ENCODE data around the gene STAG3. TPM values are rescaled to one million over a fixed set of nuclear protein-coding genes. Genes with fewer than 3 reads are reported as not detected.

STAG3 gene
- total and polyA plus RNA-seq, 2 of the 8 experiments (the other 6 are each of a cell fraction or from before 2014, with no cell fraction given) = 1.3 to 3.3 TPM

DNA sequence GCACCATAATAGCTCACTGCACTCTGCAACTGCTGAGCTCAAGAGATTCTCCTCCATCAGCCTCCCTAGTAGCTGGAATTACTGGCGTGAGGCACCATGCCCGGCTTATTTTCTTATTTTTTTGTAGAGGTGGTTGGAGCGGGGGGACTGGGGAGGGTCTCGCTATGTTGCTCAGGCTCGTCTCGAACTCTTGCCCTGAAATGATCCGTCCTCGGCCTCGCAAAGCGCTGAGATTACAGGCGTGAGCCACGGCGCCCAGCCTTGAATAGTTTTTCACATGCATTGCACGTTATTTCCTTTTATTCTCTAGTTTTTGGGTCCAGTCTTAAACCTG is 29.5 kb upstream of the STAG3 start:
- Histone ChIP-seq H3K9ac (replicated peaks in 1 of 4; ENCODE audit: extremely low read depth in 1 of 4, low read depth in 3 of 4, low read length in 3 of 4) (peak overlapping the region in 1 of 4 experiments; percentile 16; a peak in 1 of 7 replicates), H3K27ac (ENCODE audit: low read depth, low read length) (no peak overlapping the region), H3K79me2 (ENCODE audit: control insufficient read depth in 1 of 2, insufficient read depth in 2 of 2, low read length in 2 of 2) (peaks cover 0 to 12% of the 10 kb centered on the region in 2 experiments; a peak in 2 of 4 replicates), H3K56ac (replicated peaks; ENCODE audit: insufficient read length, low read depth, low read length) (peak overlapping the region; percentile 8), H2BK5ac (ENCODE audit: low read depth, low read length) (no peak overlapping the region), H3K23ac (ENCODE audit: insufficient read length) (no peak overlapping the region), H3K18ac (ENCODE audit: extremely low read depth, low read length) (no peak overlapping the region), H2BK12ac (ENCODE audit: low read depth, low read length) (no peak overlapping the region), H4K91ac (replicated peaks; ENCODE audit: insufficient read length, low read length) (no peak overlapping the region), H2BK20ac (ENCODE audit: low read length) (no peak overlapping the region), H3K4ac (replicated peaks; ENCODE audit: insufficient read length, low read depth, low read length) (no peak overlapping the region), H2BK120ac (replicated peaks; ENCODE audit: low read depth, low read length) (no peak overlapping the region), H2AK5ac (ENCODE audit: low read depth, low read length) (no peak overlapping the region), H3K27me3 (replicated peaks in 1 of 4; ENCODE audit: control insufficient read depth in 3 of 4, extremely low read depth in 1 of 4, insufficient read depth in 3 of 4, low read length in 3 of 4) (no peaks in the 10 kb centered on the region), H4K8ac (ENCODE audit: extremely low read depth, insufficient read depth, low read length) (0 out of 2 replicates have a peak overlapping the region, but pooled peaks have one; percentile 39), H3K79me1 (ENCODE audit: low read depth, low read length) (no peaks in the 10 kb centered on the region; the same call in 1 of the 2 replicates), H3K23me2 (ENCODE audit: low read depth, low read length) (peaks cover 3% of the 10 kb centered on the region), H4K20me1 (replicated peaks in 1 of 2; ENCODE audit: control insufficient read depth in 1 of 2, insufficient read depth in 2 of 2, low read length in 2 of 2) (peaks cover 1 to 3% of the 10 kb centered on the region in 2 experiments), H2AFZ (ENCODE audit: low read length) (peak overlapping the region; percentile 28; the same call in 1 of the 2 replicates), H2BK15ac (ENCODE audit: low read length) (no peak overlapping the region), H3K9me3 (ENCODE audit: insufficient read depth in 2 of 2, low read depth in 1 of 2, low read length in 1 of 2) (no peaks in the 10 kb centered on the region), H3K36me3 (ENCODE audit: control insufficient read depth in 2 of 4, insufficient read depth in 4 of 4, low read length in 3 of 4) (peaks cover 2 to 8% (median 5%) of the 10 kb centered on the region in 4 experiments; a peak in 5 of 8 replicates), H4K5ac (ENCODE audit: insufficient read length, low read depth, low read length) (peak overlapping the region; percentile 34), H3K14ac (ENCODE audit: insufficient read length) (no peak overlapping the region), H3K4me3 (ENCODE audit: extremely low read depth in 1 of 4, insufficient read depth in 2 of 4, low read depth in 3 of 4, low read length in 4 of 4) (peak overlapping the region in 3 of 4 experiments; percentile 1 to 79 (median 16); a peak in 5 of 8 replicates), H3K4me2 (ENCODE audit: insufficient read depth in 1 of 2, low read depth in 2 of 2, low read length in 2 of 2) (peak overlapping the region; percentile 55 to 65), H3K4me1 (replicated peaks in 1 of 4; ENCODE audit: control insufficient read depth in 3 of 4, insufficient read depth in 4 of 4, low read length in 3 of 4) (peaks cover 0 to 4% (median under 1%) of the 10 kb centered on the region in 4 experiments; a peak in 2 of 7 replicates)
- DNase-seq (ENCODE audit: low read depth in 1 of 2, low spot score in 2 of 2) (no peak), FAIRE-seq (no peak)
- 75% methylated on average over 14 of the region's 14 CpGs; no CpG with 5 or more reads in 1 of the 2 experiments for WGBS, 2 experiments (ENCODE audit: extremely low coverage in 1 of 2, insufficient coverage in 1 of 2, insufficient read length in 1 of 2, insufficient replicate concordance in 2 of 2, low coverage in 1 of 2, low lambda C conversion rate in 2 of 2, missing lambda C conversion rate in 1 of 2)
- ChIA-PET POLR2A (ENCODE audit: partially characterized antibody) (interaction anchor here (0.7 to 2.8 kb wide), 21 partner anchors 8 to 63 kb away, joined by 3 to 45 read pairs (median 5); partner anchors contain the start of genes AP4M1, COPS6, GAL3ST4 and GPC2), CTCF (ENCODE audit: partially characterized antibody) (interaction anchor here (0.7 to 10.2 kb wide), 4 partner anchors 11 to 69 kb away, joined by 3 to 108 read pairs (median 8); no protein-coding TSS in a partner anchor)
- TF ChIP-seq KDM5A (IDR thresholded peaks at IDR 0.05; ENCODE audit: low read length) = no peak

Measured in H1 (cell line).